ENCODE data around the gene TXNDC16. TPM values are rescaled to one million over a fixed set of nuclear protein-coding genes. Genes with fewer than 3 reads are reported as not detected.

Gene TXNDC16
- total RNA-seq, 1 experiment from 2014 or later = 20.6 TPM

- H3K9me3 ChIP-seq (ENCODE audit: low read length) = no peaks in the 10 kb centered on the region
- DNase-seq = peak; percentile 60
- H3K4me1 ChIP-seq (ENCODE audit: low read length) = peaks cover 49% of the 10 kb centered on the region
- H3K27me3 ChIP-seq (ENCODE audit: low read length) = no peaks in the 10 kb centered on the region
- peak overlapping the region; percentile 77 for H3K4me3 ChIP-seq (ENCODE audit: low read length)
- H3K27ac ChIP-seq (ENCODE audit: low read length) = no peak overlapping the region
- H3K9ac ChIP-seq (ENCODE audit: low read length) = peak overlapping the region; percentile 76
- peaks cover 60% of the 10 kb centered on the region for H3K79me2 ChIP-seq (ENCODE audit: low read length)
- no peak overlapping the region for H2AFZ ChIP-seq (ENCODE audit: low read length)
- H3K4me2 ChIP-seq (ENCODE audit: low read depth, low read length, poor library complexity, severe bottlenecking) = peak overlapping the region; percentile 88
- H3K9me2 ChIP-seq (replicated peaks; ENCODE audit: insufficient read depth, low read length) = no peaks in the 10 kb centered on the region
- no peaks in the 10 kb centered on the region for H4K20me1 ChIP-seq (ENCODE audit: insufficient read depth, low read depth, low read length)
- no peaks in the 10 kb centered on the region for H3K36me3 ChIP-seq (ENCODE audit: insufficient read depth, low read length)
Measured at GRCh38 chr14:52550661-52551060, 1.6 kb downstream of the TXNDC16 start.

- Histone ChIP-seq H2AFZ (ENCODE audit: low read length) (no peak overlapping the region), H3K4me2 (ENCODE audit: low read depth, low read length, poor library complexity, severe bottlenecking) (peak overlapping the region; percentile 30), H3K36me3 (ENCODE audit: insufficient read depth, low read length) (peaks cover 9% of the 10 kb centered on the region; the same call in 1 of the 2 replicates), H4K20me1 (ENCODE audit: insufficient read depth, low read depth, low read length) (no peaks in the 10 kb centered on the region), H3K79me2 (ENCODE audit: low read length) (peaks cover 84% of the 10 kb centered on the region), H3K27ac (ENCODE audit: low read length) (no peak overlapping the region), H3K27me3 (ENCODE audit: low read length) (no peaks in the 10 kb centered on the region), H3K4me3 (ENCODE audit: low read length) (no peak overlapping the region), H3K4me1 (ENCODE audit: low read length) (peaks cover 50% of the 10 kb centered on the region), H3K9me2 (replicated peaks; ENCODE audit: insufficient read depth, low read length) (no peaks in the 10 kb centered on the region), H3K9me3 (ENCODE audit: low read length) (no peaks in the 10 kb centered on the region), H3K9ac (ENCODE audit: low read length) (no peak overlapping the region)
- DNase-seq = no peak
Measured at GRCh38 chr14:52547526-52547925, 4.8 kb downstream of the TXNDC16 start.

- Histone ChIP-seq H3K9me2 (replicated peaks; ENCODE audit: insufficient read depth, low read length) (no peaks in the 10 kb centered on the region), H3K79me2 (ENCODE audit: low read length) (peaks cover 89% of the 10 kb centered on the region), H3K4me2 (ENCODE audit: low read depth, low read length, poor library complexity, severe bottlenecking) (peak overlapping the region; percentile 30), H3K36me3 (ENCODE audit: insufficient read depth, low read length) (peaks cover 13% of the 10 kb centered on the region; the same call in 1 of the 2 replicates), H3K9ac (ENCODE audit: low read length) (peak overlapping the region; percentile 22), H4K20me1 (ENCODE audit: insufficient read depth, low read depth, low read length) (no peaks in the 10 kb centered on the region), H3K4me3 (ENCODE audit: low read length) (0 out of 2 replicates have a peak overlapping the region, but pooled peaks have one; percentile 19), H3K4me1 (ENCODE audit: low read length) (peaks cover 50% of the 10 kb centered on the region), H3K9me3 (ENCODE audit: low read length) (no peaks in the 10 kb centered on the region), H3K27me3 (ENCODE audit: low read length) (no peaks in the 10 kb centered on the region), H2AFZ (ENCODE audit: low read length) (peak overlapping the region; percentile 4; the same call in 1 of the 2 replicates), H3K27ac (ENCODE audit: low read length) (peak overlapping the region; percentile 18)
- DNase-seq = peak; percentile 45
Measured at GRCh38 chr14:52547027-52547426, 5.3 kb downstream of the TXNDC16 start.

- H3K79me2 ChIP-seq (ENCODE audit: low read length) = peaks cover 82% of the 10 kb centered on the region
- H3K9me3 ChIP-seq (ENCODE audit: low read length) = no peaks in the 10 kb centered on the region
- peak overlapping the region; percentile 19; the same call in 1 of the 2 replicates for H3K4me3 ChIP-seq (ENCODE audit: low read length)
- no peaks in the 10 kb centered on the region for H3K9me2 ChIP-seq (replicated peaks; ENCODE audit: insufficient read depth, low read length)
- H3K9ac ChIP-seq (ENCODE audit: low read length) = peak overlapping the region; percentile 22
- no peaks in the 10 kb centered on the region for H3K27me3 ChIP-seq (ENCODE audit: low read length)
- H3K4me1 ChIP-seq (ENCODE audit: low read length) = peaks cover 47% of the 10 kb centered on the region
- no peaks in the 10 kb centered on the region for H4K20me1 ChIP-seq (ENCODE audit: insufficient read depth, low read depth, low read length)
- peak overlapping the region; percentile 18 for H3K27ac ChIP-seq (ENCODE audit: low read length)
- peak overlapping the region; percentile 30 for H3K4me2 ChIP-seq (ENCODE audit: low read depth, low read length, poor library complexity, severe bottlenecking)
- H2AFZ ChIP-seq (ENCODE audit: low read length) = peak overlapping the region; percentile 4; the same call in 1 of the 2 replicates
- H3K36me3 ChIP-seq (ENCODE audit: insufficient read depth, low read length) = peaks cover 13% of the 10 kb centered on the region; the same call in 1 of the 2 replicates
- peak; percentile 49 for DNase-seq
Measured at GRCh38 chr14:52546318-52546670, 6.0 kb downstream of the TXNDC16 start.

GRCh38 chr14:52545584-52546317 lies 6.6 kb downstream of the TXNDC16 start:
- H3K4me3 ChIP-seq (ENCODE audit: low read length) = peak overlapping the region; percentile 19; the same call in 1 of the 2 replicates
- no peaks in the 10 kb centered on the region for H3K9me3 ChIP-seq (ENCODE audit: low read length)
- H3K4me2 ChIP-seq (ENCODE audit: low read depth, low read length, poor library complexity, severe bottlenecking) = peak overlapping the region; percentile 30
- H4K20me1 ChIP-seq (ENCODE audit: insufficient read depth, low read depth, low read length) = no peaks in the 10 kb centered on the region
- no peaks in the 10 kb centered on the region for H3K9me2 ChIP-seq (replicated peaks; ENCODE audit: insufficient read depth, low read length)
- H3K4me1 ChIP-seq (ENCODE audit: low read length) = peaks cover 42% of the 10 kb centered on the region
- DNase-seq = peak; percentile 55
- peak overlapping the region; percentile 22; the same call in 1 of the 2 replicates for H3K9ac ChIP-seq (ENCODE audit: low read length)
- peak overlapping the region; percentile 4; the same call in 1 of the 2 replicates for H2AFZ ChIP-seq (ENCODE audit: low read length)
- peak overlapping the region; percentile 18 for H3K27ac ChIP-seq (ENCODE audit: low read length)
- peaks cover 13% of the 10 kb centered on the region; the same call in 1 of the 2 replicates for H3K36me3 ChIP-seq (ENCODE audit: insufficient read depth, low read length)
- no peaks in the 10 kb centered on the region for H3K27me3 ChIP-seq (ENCODE audit: low read length)
- H3K79me2 ChIP-seq (ENCODE audit: low read length) = peaks cover 77% of the 10 kb centered on the region

GRCh38 chr14:52538623-52539022 lies 13.7 kb downstream of the TXNDC16 start:
- Histone ChIP-seq H4K20me1 (ENCODE audit: insufficient read depth, low read depth, low read length) (no peaks in the 10 kb centered on the region), H2AFZ (ENCODE audit: low read length) (no peak overlapping the region), H3K4me1 (ENCODE audit: low read length) (peaks cover 4% of the 10 kb centered on the region; the same call in 1 of the 2 replicates), H3K4me2 (ENCODE audit: low read depth, low read length, poor library complexity, severe bottlenecking) (no peak overlapping the region), H3K36me3 (ENCODE audit: insufficient read depth, low read length) (peaks cover 51% of the 10 kb centered on the region; the same call in 1 of the 2 replicates), H3K9ac (ENCODE audit: low read length) (no peak overlapping the region), H3K4me3 (ENCODE audit: low read length) (no peak overlapping the region), H3K79me2 (ENCODE audit: low read length) (peaks cover 11% of the 10 kb centered on the region; the same call in 1 of the 2 replicates), H3K27ac (ENCODE audit: low read length) (no peak overlapping the region), H3K27me3 (ENCODE audit: low read length) (no peaks in the 10 kb centered on the region), H3K9me2 (replicated peaks; ENCODE audit: insufficient read depth, low read length) (no peaks in the 10 kb centered on the region), H3K9me3 (ENCODE audit: low read length) (no peaks in the 10 kb centered on the region)
- DNase-seq = no peak

GRCh38 chr14:52536269-52536668 lies 16.0 kb downstream of the TXNDC16 start:
- no peak overlapping the region for H3K4me3 ChIP-seq (ENCODE audit: low read length)
- H3K27me3 ChIP-seq (ENCODE audit: low read length) = no peaks in the 10 kb centered on the region
- no peak overlapping the region for H3K4me2 ChIP-seq (ENCODE audit: low read depth, low read length, poor library complexity, severe bottlenecking)
- no peak overlapping the region for H3K27ac ChIP-seq (ENCODE audit: low read length)
- H3K79me2 ChIP-seq (ENCODE audit: low read length) = no peaks in the 10 kb centered on the region
- H3K9ac ChIP-seq (ENCODE audit: low read length) = no peak overlapping the region
- peaks cover 4% of the 10 kb centered on the region; the same call in 1 of the 2 replicates for H3K4me1 ChIP-seq (ENCODE audit: low read length)
- H4K20me1 ChIP-seq (ENCODE audit: insufficient read depth, low read depth, low read length) = no peaks in the 10 kb centered on the region
- DNase-seq = no peak
- H3K36me3 ChIP-seq (ENCODE audit: insufficient read depth, low read length) = peaks cover 42% of the 10 kb centered on the region; the same call in 1 of the 2 replicates
- no peaks in the 10 kb centered on the region for H3K9me3 ChIP-seq (ENCODE audit: low read length)
- no peaks in the 10 kb centered on the region for H3K9me2 ChIP-seq (replicated peaks; ENCODE audit: insufficient read depth, low read length)
- H2AFZ ChIP-seq (ENCODE audit: low read length) = no peak overlapping the region

- Histone ChIP-seq H3K79me2 (ENCODE audit: low read length) (no peaks in the 10 kb centered on the region), H3K27ac (ENCODE audit: low read length) (no peak overlapping the region), H3K9me3 (ENCODE audit: low read length) (no peaks in the 10 kb centered on the region), H2AFZ (ENCODE audit: low read length) (no peak overlapping the region), H3K4me1 (ENCODE audit: low read length) (no peaks in the 10 kb centered on the region), H4K20me1 (ENCODE audit: insufficient read depth, low read depth, low read length) (no peaks in the 10 kb centered on the region), H3K36me3 (ENCODE audit: insufficient read depth, low read length) (peaks cover 30% of the 10 kb centered on the region; the same call in 1 of the 2 replicates), H3K4me3 (ENCODE audit: low read length) (no peak overlapping the region), H3K9ac (ENCODE audit: low read length) (no peak overlapping the region), H3K27me3 (ENCODE audit: low read length) (no peaks in the 10 kb centered on the region), H3K9me2 (replicated peaks; ENCODE audit: insufficient read depth, low read length) (no peaks in the 10 kb centered on the region), H3K4me2 (ENCODE audit: low read depth, low read length, poor library complexity, severe bottlenecking) (no peak overlapping the region)
- no peak for DNase-seq
Measured at GRCh38 chr14:52531481-52531880, 20.8 kb downstream of the TXNDC16 start.

Data from Karpas-422 (cell line).